Gastrocnemius medialis (tissue), 4 donors: ENCODE data around the gene SUMO3. TPM values are rescaled to one million over a fixed set of nuclear protein-coding genes. Genes with fewer than 3 reads are reported as not detected.

ENCODE experiments used
- ATAC-seq, 2 donors: fragments of 150-250 bp; one replicate each; pipeline ENCODE4 v1.9.1; 2016
- DNase-seq, 2 donors: peaks; one replicate each; pipeline ENCODE4 v3.0.0-alpha.2; 2019
- H3K27ac ChIP-seq, 4 donors: fragments of 200-600 bp; sonication (generic); 1 replicate in 1 of 4; 2 replicates in 3 of 4; pipeline ENCODE4 v1.5.1; 2016 to 2018; ENCODE audit warnings: mild to moderate bottlenecking in 2 of 4, moderate library complexity in 1 of 4
- H3K27me3 ChIP-seq, 3 donors: fragments of 200-600 bp; sonication (generic) in 2 of 3; 1 replicate in 1 of 3; 2 replicates in 2 of 3; pipeline versions ENCODE4 v1.5.1 to v1.6.0; 2016 to 2019; ENCODE audit warnings: mild to moderate bottlenecking in 1 of 3, moderate library complexity in 1 of 3
- H3K36me3 ChIP-seq, 2 donors: fragments of 200-600 bp; sonication (generic) in 1 of 2; one replicate each; pipeline ENCODE4 v1.5.1; 2017 to 2018
- H3K4me1 ChIP-seq, 2 donors: fragments of 200-600 bp; sonication (generic) in 1 of 2; one replicate each; pipeline ENCODE4 v1.5.1; 2016 to 2017; ENCODE audit warnings: mild to moderate bottlenecking in 2 of 2
- H3K4me3 ChIP-seq, 4 donors: fragments of 200-600 bp; sonication (generic) in 3 of 4; 1 replicate in 1 of 4; 2 replicates in 3 of 4; pipeline ENCODE4 v1.5.1; 2016 to 2019; ENCODE audit warnings: mild to moderate bottlenecking in 2 of 4
- H3K9me3 ChIP-seq, 3 donors: fragments of 200-600 bp; sonication (generic) in 2 of 3; 1 replicate in 1 of 3; 2 replicates in 2 of 3; pipeline ENCODE4 v1.5.1; 2016 to 2019
- CTCF ChIP-seq, 5 experiments: fragments of 450-650 bp in 3 of 5; fragments of 200-600 bp in 2 of 5; sonication (generic) in 2 of 5; IDR thresholded peaks in 4 of 5; conservative IDR thresholded peaks in 1 of 5; 1 replicate in 4 of 5; 2 replicates in 1 of 5; pipeline ENCODE4 v1.5.1; 2016 to 2019; ENCODE audit warnings: antibody characterized with exemption in 5 of 5, mild to moderate bottlenecking in 3 of 5, moderate library complexity in 3 of 5
- POLR2A ChIP-seq, 2 donors: fragments of 450-650 bp; IDR thresholded peaks; one replicate each; pipeline ENCODE4 v1.6.1; 2017; ENCODE audit warnings: antibody characterized with exemption in 2 of 2, mild to moderate bottlenecking in 2 of 2, moderate library complexity in 2 of 2
- in situ Hi-C, 4 donors: fragments of 200-750 bp; cut with MboI; loops; one replicate each; pipeline versions ENCODE4 v1.15.0 to v1.8.0; 2017; ENCODE audit warnings: low sequenced_read_pairs in 4 of 4
- intact Hi-C: fragments of 100-400 bp; cut with DNase I; formaldehyde crosslinking; loops from one replicate; pipeline ENCODE4 v1.15.1; 2023; ENCODE audit warnings: low total_unique reads
- total RNA-seq, 4 donors: library from RNA; depleted of rRNA; stranded (reverse); fragments of >200 nt; gene quantifications; one replicate each; pipeline versions ENCODE4 v1.1.0 to v1.2.3, GENCODE V29; 2016

SUMO3 gene
- total RNA-seq, 4 donors from 2014 or later = 49.0 to 85.9 (median 63.7) TPM

GRCh38 chr21:44856131-44856530, 38.3 kb upstream of the SUMO3 start:
- Histone ChIP-seq H3K27ac (peak overlapping the region; percentile 87 to 89 (median 88)), H3K4me1 (peaks cover 33 to 43% of the 10 kb centered on the region in 2 donors), H3K9me3 (no peaks in the 10 kb centered on the region), H3K4me3 (no peak overlapping the region), H3K27me3 (no peaks in the 10 kb centered on the region), H3K36me3 (peaks cover 0 to 41% of the 10 kb centered on the region in 2 donors)
- TF ChIP-seq CTCF (IDR thresholded peaks at IDR 0.05 in 4 of 5, conservative IDR thresholded peaks at IDR 0.05 in 1 of 5) (no peak), POLR2A (IDR thresholded peaks at IDR 0.05) (no peak)
- DNase-seq (no peak), ATAC-seq (no peak)
- in situ Hi-C loops = no loop called here
- intact Hi-C loops = loop anchor here (5.0 kb wide), 2 partner anchors 39 to 196 kb away; partner anchors contain the start of gene SUMO3

GRCh38 chr21:44855572-44855971, 37.7 kb upstream of the SUMO3 start:
- peak; percentile 63 to 95 for DNase-seq
- peaks cover 0 to 42% of the 10 kb centered on the region in 2 donors for H3K36me3 ChIP-seq

GRCh38 chr21:44854664-44855446, 37.0 kb upstream of the SUMO3 start:
- TF ChIP-seq CTCF (IDR thresholded peaks at IDR 0.05 in 4 of 5, conservative IDR thresholded peaks at IDR 0.05 in 1 of 5) = peak in 2 of 5 experiments; percentile 12 to 18
- peak in 1 of 2 donors; percentile 46 for TF ChIP-seq POLR2A (IDR thresholded peaks at IDR 0.05)
- Histone ChIP-seq H3K27me3 (no peaks in the 10 kb centered on the region), H3K4me1 (peaks cover 42 to 48% of the 10 kb centered on the region in 2 donors), H3K27ac (peak overlapping the region; percentile 87 to 89 (median 88)), H3K9me3 (no peaks in the 10 kb centered on the region), H3K36me3 (peaks cover 0 to 45% of the 10 kb centered on the region in 2 donors), H3K4me3 (peak overlapping the region in 2 of 4 donors; percentile 9 to 16)
- in situ Hi-C loops = no loop called here
- intact Hi-C loops = loop anchor here (1.0 to 5.0 kb wide), 3 partner anchors 17 to 197 kb away; partner anchors contain the start of gene SUMO3
- DNase-seq = peak; percentile 62 to 89
- ATAC-seq = peak; percentile 70 to 72

More at GRCh38 chr21:44855572-44855971, 37.7 kb upstream of the SUMO3 start:
- TF ChIP-seq CTCF (IDR thresholded peaks at IDR 0.05 in 4 of 5, conservative IDR thresholded peaks at IDR 0.05 in 1 of 5) = no peak
- TF ChIP-seq POLR2A (IDR thresholded peaks at IDR 0.05) = peak; percentile 49 to 51
- Histone ChIP-seq H3K27me3 (no peaks in the 10 kb centered on the region), H3K27ac (peak overlapping the region; percentile 87 to 89 (median 88)), H3K9me3 (no peaks in the 10 kb centered on the region), H3K4me3 (no peak overlapping the region), H3K4me1 (peaks cover 39 to 45% of the 10 kb centered on the region in 2 donors)
- peak; percentile 50 to 73 for ATAC-seq
- in situ Hi-C loops (no loop called here), intact Hi-C loops (loop anchor here (1.0 to 5.0 kb wide), 3 partner anchors 17 to 197 kb away; partner anchors contain the start of gene SUMO3)

GRCh38 chr21:44854391-44854663, 36.5 kb upstream of the SUMO3 start:
- intact Hi-C loops = no loop called here
- H3K27ac ChIP-seq = peak overlapping the region; percentile 87 to 89 (median 88)
- no peak for TF ChIP-seq POLR2A (IDR thresholded peaks at IDR 0.05)

More at GRCh38 chr21:44854391-44854663, 36.5 kb upstream of the SUMO3 start:
- Histone ChIP-seq H3K36me3 (peaks cover 0 to 45% of the 10 kb centered on the region in 2 donors), H3K9me3 (no peaks in the 10 kb centered on the region), H3K27me3 (no peaks in the 10 kb centered on the region), H3K4me1 (peaks cover 42 to 48% of the 10 kb centered on the region in 2 donors), H3K4me3 (peak overlapping the region in 1 of 4 donors; percentile 16)
- DNase-seq = no peak
- ATAC-seq = no peak
- in situ Hi-C loops = no loop called here
